IMR-90 (cell line): ENCODE data around the gene FRY.
A peak's percentile ranks its signal among the peaks of the same experiment; 100 is the strongest.

ENCODE experiments used
- BHLHE40 ChIP-seq: fragments of 150-350 bp; IDR thresholded peaks from 2 replicates; pipeline ENCODE4 v1.6.1; 2016; ENCODE audit warnings: mild to moderate bottlenecking, low read depth, low read length
- CEBPB ChIP-seq: IDR thresholded peaks from 2 replicates; pipeline ENCODE4 v1.6.1; 2012; ENCODE audit warnings: low read depth, low read length, improper control_type of control experiment
- FOS ChIP-seq: fragments of 150-350 bp; IDR thresholded peaks from 2 replicates; pipeline ENCODE4 v1.6.1; 2016; ENCODE audit warnings: low read depth, low read length
- MAFK ChIP-seq: IDR thresholded peaks from 2 replicates; pipeline ENCODE4 v1.6.1; 2012; ENCODE audit warnings: low read depth, low read length, improper control_type of control experiment
- MXI1 ChIP-seq: IDR thresholded peaks from 2 replicates; pipeline ENCODE4 v1.6.1; 2012; ENCODE audit warnings: low read depth, mild to moderate bottlenecking, low read length, moderate library complexity, borderline replicate concordance
- POLR2A ChIP-seq: IDR thresholded peaks from 2 replicates; pipeline ENCODE4 v1.6.1; 2012; ENCODE audit warnings: mild to moderate bottlenecking, low read depth, low read length
- RAD21 ChIP-seq: IDR thresholded peaks from 2 replicates; pipeline ENCODE4 v1.6.1; 2012; ENCODE audit warnings: low read length, improper control_type of control experiment
- RCOR1 ChIP-seq: IDR thresholded peaks from 2 replicates; pipeline ENCODE4 v1.6.1; 2012; ENCODE audit warnings: mild to moderate bottlenecking, low read length, improper control_type of control experiment; ENCODE audit not compliant: insufficient replicate concordance
- RFX5 ChIP-seq: IDR thresholded peaks from 2 replicates; pipeline ENCODE4 v1.8.0; 2012; ENCODE audit warnings: low read depth, mild to moderate bottlenecking, low read length, moderate library complexity
- TF ChIP-seq, protein P1 (sequence below): conservative IDR thresholded peaks from 2 replicates; pipeline ENCODE4 v1.5.1; 2012; ENCODE audit warnings: mild to moderate bottlenecking, low read depth, low read length, improper control_type of control experiment

DNA sequence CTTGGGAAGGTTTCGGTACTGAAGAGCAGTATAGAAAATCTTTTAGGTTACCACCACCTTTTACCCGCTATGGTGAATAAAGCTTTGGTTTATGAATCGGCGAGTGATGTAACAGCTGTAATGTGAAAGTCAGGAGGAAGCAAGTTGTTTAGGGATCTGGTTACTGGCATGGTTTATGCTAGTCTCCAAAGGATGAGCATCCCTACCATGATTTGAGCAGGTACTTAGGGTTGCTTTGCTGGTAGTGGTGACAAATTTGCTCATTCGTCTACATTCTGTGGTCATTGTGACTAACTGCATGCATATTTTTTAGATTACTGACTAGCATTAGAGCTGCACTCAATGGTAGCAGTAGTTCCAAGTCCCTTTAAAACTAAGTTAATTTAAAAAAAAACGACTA, 104.1 kb downstream of the FRY start:
- no peak for TF ChIP-seq POLR2A
- no peak for TF ChIP-seq RAD21
- TF ChIP-seq, protein P1, sequence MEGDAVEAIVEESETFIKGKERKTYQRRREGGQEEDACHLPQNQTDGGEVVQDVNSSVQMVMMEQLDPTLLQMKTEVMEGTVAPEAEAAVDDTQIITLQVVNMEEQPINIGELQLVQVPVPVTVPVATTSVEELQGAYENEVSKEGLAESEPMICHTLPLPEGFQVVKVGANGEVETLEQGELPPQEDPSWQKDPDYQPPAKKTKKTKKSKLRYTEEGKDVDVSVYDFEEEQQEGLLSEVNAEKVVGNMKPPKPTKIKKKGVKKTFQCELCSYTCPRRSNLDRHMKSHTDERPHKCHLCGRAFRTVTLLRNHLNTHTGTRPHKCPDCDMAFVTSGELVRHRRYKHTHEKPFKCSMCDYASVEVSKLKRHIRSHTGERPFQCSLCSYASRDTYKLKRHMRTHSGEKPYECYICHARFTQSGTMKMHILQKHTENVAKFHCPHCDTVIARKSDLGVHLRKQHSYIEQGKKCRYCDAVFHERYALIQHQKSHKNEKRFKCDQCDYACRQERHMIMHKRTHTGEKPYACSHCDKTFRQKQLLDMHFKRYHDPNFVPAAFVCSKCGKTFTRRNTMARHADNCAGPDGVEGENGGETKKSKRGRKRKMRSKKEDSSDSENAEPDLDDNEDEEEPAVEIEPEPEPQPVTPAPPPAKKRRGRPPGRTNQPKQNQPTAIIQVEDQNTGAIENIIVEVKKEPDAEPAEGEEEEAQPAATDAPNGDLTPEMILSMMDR, result no peak
- TF ChIP-seq RCOR1, result no peak
- no peak for TF ChIP-seq RFX5
- TF ChIP-seq MXI1, result no peak
- no peak for TF ChIP-seq MAFK
- peak; percentile 63 for TF ChIP-seq CEBPB
- no peak for TF ChIP-seq BHLHE40
- TF ChIP-seq FOS, result no peak
